AG09309 (cell line): ENCODE results near the gene CHTF8.

ENCODE experiments used
- DNase-seq: peaks from one replicate; pipeline ENCODE4 v3.0.0-alpha.2; 2010; ENCODE audit warnings: low read depth
- H3K4me3 ChIP-seq: 2 replicates; pipeline ENCODE4 v1.5.1; 2011; ENCODE audit warnings: mild to moderate bottlenecking, low read depth, low read length, moderate library complexity; ENCODE audit not compliant: control insufficient read depth
- TF ChIP-seq, protein P1 (sequence below): IDR thresholded peaks from 2 replicates; pipeline ENCODE4 v1.5.1; 2011; ENCODE audit warnings: mild to moderate bottlenecking, low read depth, low read length, inconsistent platforms; ENCODE audit not compliant: insufficient read depth, control insufficient read depth; ENCODE audit errors: missing control alignments

The CHTF8 gene

GRCh38 chr16:69112285-69113129, 19.9 kb downstream of the CHTF8 start:
- DNase-seq = no peak
- no peak overlapping the region for H3K4me3 ChIP-seq
- TF ChIP-seq, protein P1, sequence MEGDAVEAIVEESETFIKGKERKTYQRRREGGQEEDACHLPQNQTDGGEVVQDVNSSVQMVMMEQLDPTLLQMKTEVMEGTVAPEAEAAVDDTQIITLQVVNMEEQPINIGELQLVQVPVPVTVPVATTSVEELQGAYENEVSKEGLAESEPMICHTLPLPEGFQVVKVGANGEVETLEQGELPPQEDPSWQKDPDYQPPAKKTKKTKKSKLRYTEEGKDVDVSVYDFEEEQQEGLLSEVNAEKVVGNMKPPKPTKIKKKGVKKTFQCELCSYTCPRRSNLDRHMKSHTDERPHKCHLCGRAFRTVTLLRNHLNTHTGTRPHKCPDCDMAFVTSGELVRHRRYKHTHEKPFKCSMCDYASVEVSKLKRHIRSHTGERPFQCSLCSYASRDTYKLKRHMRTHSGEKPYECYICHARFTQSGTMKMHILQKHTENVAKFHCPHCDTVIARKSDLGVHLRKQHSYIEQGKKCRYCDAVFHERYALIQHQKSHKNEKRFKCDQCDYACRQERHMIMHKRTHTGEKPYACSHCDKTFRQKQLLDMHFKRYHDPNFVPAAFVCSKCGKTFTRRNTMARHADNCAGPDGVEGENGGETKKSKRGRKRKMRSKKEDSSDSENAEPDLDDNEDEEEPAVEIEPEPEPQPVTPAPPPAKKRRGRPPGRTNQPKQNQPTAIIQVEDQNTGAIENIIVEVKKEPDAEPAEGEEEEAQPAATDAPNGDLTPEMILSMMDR = peak; percentile 81

DNA sequence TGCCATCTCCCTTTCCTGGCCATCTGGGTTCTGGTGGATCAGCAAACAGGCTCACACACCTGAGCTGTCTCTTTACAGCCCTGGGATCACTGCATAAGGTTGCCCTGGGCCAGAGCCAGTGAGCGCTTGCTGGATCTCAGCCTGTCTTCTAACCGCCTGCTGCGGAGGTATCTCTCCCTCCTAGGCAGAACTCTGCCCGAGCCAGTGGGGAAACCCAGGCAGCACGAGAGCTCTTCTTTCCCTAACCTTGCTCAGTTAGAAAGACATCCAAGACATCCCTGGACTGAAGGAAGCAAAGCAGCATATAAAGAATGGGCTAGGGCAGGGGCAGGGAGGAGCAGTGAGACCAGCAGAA, 20.5 kb downstream of the CHTF8 start:
- DNase-seq = no peak
- H3K4me3 ChIP-seq = no peak overlapping the region

GRCh38 chr16:69111216-69111875, 21.0 kb downstream of the CHTF8 start:
- TF ChIP-seq, protein P1 = no peak
- DNase-seq = no peak
- no peak overlapping the region for H3K4me3 ChIP-seq

More for the DNA sequence above, 20.5 kb downstream of the CHTF8 start:
- TF ChIP-seq, protein P1 = no peak

GRCh38 chr16:69110406-69110805, 22.0 kb downstream of the CHTF8 start:
- TF ChIP-seq, protein P1 = no peak
- H3K4me3 ChIP-seq = no peak overlapping the region
- no peak for DNase-seq

GRCh38 chr16:69109486-69110270, 22.7 kb downstream of the CHTF8 start:
- TF ChIP-seq, protein P1 = no peak
- DNase-seq = no peak
- no peak overlapping the region for H3K4me3 ChIP-seq

- no peak overlapping the region for H3K4me3 ChIP-seq
- no peak for DNase-seq
- TF ChIP-seq, protein P1 = no peak
These were observed 23.5 kb downstream of the CHTF8 start for GRCh38 chr16:69108905-69109252.
